ENCODE data around the gene WAPL. TPM values are rescaled to one million over a fixed set of nuclear protein-coding genes. Genes with fewer than 3 reads are reported as not detected.

The WAPL gene
- total and polyA plus RNA-seq, 2 of the 4 experiments (the other 2 are of a cell fraction), result 11.5 to 31.7 TPM

DNA sequence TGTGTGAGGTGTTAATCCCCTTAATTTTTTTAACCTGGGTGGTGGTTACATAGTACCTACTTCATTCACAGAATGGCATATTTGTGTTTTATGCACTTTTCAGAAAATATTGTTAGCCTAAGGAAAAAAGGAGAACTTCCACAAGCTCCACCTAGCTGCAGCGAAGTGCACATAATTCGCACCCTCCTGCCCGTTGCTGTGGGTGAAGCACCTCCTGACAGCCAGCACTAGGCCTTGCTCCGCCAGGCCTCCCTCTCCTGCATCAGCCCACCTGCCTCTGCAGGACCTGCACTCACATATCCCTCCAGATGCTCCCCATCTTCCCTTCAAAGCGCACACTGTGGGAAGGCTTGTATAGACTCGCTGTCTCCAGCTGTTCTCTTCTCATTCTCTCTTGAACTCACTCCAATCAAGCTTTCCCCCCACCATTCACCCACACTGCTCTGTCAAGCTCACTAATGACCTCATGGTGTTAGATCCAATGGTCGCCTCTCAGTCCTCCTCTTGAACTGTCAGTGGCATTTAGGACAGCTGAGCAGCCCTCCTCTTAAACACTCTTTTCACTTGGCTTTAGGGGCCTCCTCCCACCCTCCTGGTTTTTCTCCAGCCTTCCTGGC lies 134.3 kb downstream of the WAPL start:
- WGBS, 2 experiments (ENCODE audit: extremely low coverage in 2 of 2, insufficient read length in 1 of 2), result 38% methylated on average over 7 of the region's 7 CpGs; no CpG with 5 or more reads in 1 of the 2 experiments
- Histone ChIP-seq H3K9me1 (ENCODE audit: insufficient read depth, low read length) (no peaks in the 10 kb centered on the region), H3K18ac (ENCODE audit: low read depth, low read length) (no peak overlapping the region), H4K91ac (ENCODE audit: insufficient read depth, low read depth, low read length) (no peak overlapping the region), H2AK5ac (ENCODE audit: low read depth, low read length) (no peak overlapping the region), H3K4me1 (ENCODE audit: control insufficient read depth, insufficient read depth, low read length) (no peaks in the 10 kb centered on the region; the same call in 1 of the 2 replicates), H3K14ac (replicated peaks; ENCODE audit: low read depth, low read length) (no peak overlapping the region), H4K5ac (ENCODE audit: low read depth, low read length) (no peak overlapping the region), H3K56ac (ENCODE audit: extremely low read depth, insufficient read depth, low read length) (no peak overlapping the region), H3K36me3 (ENCODE audit: control insufficient read depth, insufficient read depth, low read length) (no peaks in the 10 kb centered on the region), H3K9me3 (ENCODE audit: control insufficient read depth, insufficient read depth, low read length) (no peaks in the 10 kb centered on the region; the same call in 1 of the 2 replicates), H3K27ac (ENCODE audit: insufficient read depth, low read length) (no peak overlapping the region), H3K79me1 (ENCODE audit: low read depth in 1 of 2, low read length in 2 of 2) (no peaks in the 10 kb centered on the region), H2BK120ac (ENCODE audit: low read depth, low read length) (no peak overlapping the region), H2BK5ac (ENCODE audit: low read depth, low read length, poor library complexity, severe bottlenecking) (no peak overlapping the region), H3K23ac (ENCODE audit: low read depth, low read length) (no peak overlapping the region), H3K9ac (ENCODE audit: low read depth, low read length) (no peak overlapping the region), H3K4me2 (ENCODE audit: low read depth, low read length) (no peak overlapping the region), H4K8ac (ENCODE audit: low read depth in 2 of 2, low read length in 2 of 2) (no peak overlapping the region), H2BK20ac (ENCODE audit: low read depth, low read length) (no peak overlapping the region), H2AFZ (replicated peaks; ENCODE audit: low read length, poor library complexity) (no peak overlapping the region), H3K4me3 (ENCODE audit: insufficient read depth, low read depth, low read length) (no peak overlapping the region), H3K4ac (ENCODE audit: low read depth, low read length) (no peak overlapping the region), H4K20me1 (ENCODE audit: insufficient read depth, low read length) (no peaks in the 10 kb centered on the region; the same call in 1 of the 2 replicates), H2BK15ac (ENCODE audit: low read depth, low read length) (no peak overlapping the region), H3K27me3 (ENCODE audit: control insufficient read depth, insufficient read depth, low read length) (peaks cover 46% of the 10 kb centered on the region), H2AK9ac (replicated peaks; ENCODE audit: low read depth, low read length, poor library complexity) (no peak overlapping the region)
- in situ Hi-C loops (cut with MboI; ENCODE audit: low sequenced_read_pairs), result no loop called here
- POLR2A ChIA-PET (ENCODE audit: unreplicated experiment), result no interaction called here
- dilution Hi-C loops (cut with HindIII; ENCODE audit: low sequenced_read_pairs, unreplicated experiment), result no loop called here
- BruUV-seq (replicated peaks), result no TSS peak
- CTCF ChIA-PET, result interaction anchor here (1.1 kb wide), 1 partner anchor 16 kb away, joined by 4 read pairs; no protein-coding TSS in a partner anchor
- intact Hi-C loops (cut with micrococcal nuclease), result no loop called here
- TF ChIP-seq MXI1 (IDR thresholded peaks at IDR 0.05; ENCODE audit: borderline replicate concordance, low read depth, low read length) (no peak), RFX5 (IDR thresholded peaks at IDR 0.05; ENCODE audit: low read depth, low read length) (no peak), SMC3 (IDR thresholded peaks at IDR 0.05; ENCODE audit: low read depth, low read length) (no peak), MAZ (IDR thresholded peaks at IDR 0.05; ENCODE audit: borderline replicate concordance, low read depth, low read length) (no peak), RCOR1 (IDR thresholded peaks at IDR 0.05; ENCODE audit: insufficient replicate concordance, low read length) (no peak)
- DNase-seq (no peak), ATAC-seq (ENCODE audit: low read depth) (no peak)

All from IMR-90 (cell line).